DND-41 (cell line): ENCODE results near the gene TSHZ3.

Experiments used
- CTCF ChIP-seq: IDR thresholded peaks from 2 replicates; pipeline ENCODE4 v1.5.1; 2012; ENCODE audit warnings: borderline replicate concordance, low read length, moderate library complexity, mild to moderate bottlenecking; ENCODE audit not compliant: poor library complexity, severe bottlenecking; ENCODE audit errors: extremely low read depth
- EZH2 ChIP-seq: IDR thresholded peaks from 3 replicates; pipeline ENCODE4 v1.6.1; 2012; ENCODE audit warnings: borderline replicate concordance, low read depth, mild to moderate bottlenecking, moderate library complexity, low read length, inconsistent platforms; ENCODE audit not compliant: severe bottlenecking

GRCh38 chr19:31354316-31354715 is 5.1 kb upstream of the TSHZ3 start:
- TF ChIP-seq CTCF (no peak), EZH2 (no peak)
